ENCODE results near the gene F10. TPM values are rescaled to one million over a fixed set of nuclear protein-coding genes. Genes with fewer than 3 reads are reported as not detected.

Gene F10
- total and polyA plus RNA-seq, 2 of the 13 experiments (the other 11 are each of a cell fraction or from before 2014, with no cell fraction given): 58.4 to 237 TPM

DNA sequence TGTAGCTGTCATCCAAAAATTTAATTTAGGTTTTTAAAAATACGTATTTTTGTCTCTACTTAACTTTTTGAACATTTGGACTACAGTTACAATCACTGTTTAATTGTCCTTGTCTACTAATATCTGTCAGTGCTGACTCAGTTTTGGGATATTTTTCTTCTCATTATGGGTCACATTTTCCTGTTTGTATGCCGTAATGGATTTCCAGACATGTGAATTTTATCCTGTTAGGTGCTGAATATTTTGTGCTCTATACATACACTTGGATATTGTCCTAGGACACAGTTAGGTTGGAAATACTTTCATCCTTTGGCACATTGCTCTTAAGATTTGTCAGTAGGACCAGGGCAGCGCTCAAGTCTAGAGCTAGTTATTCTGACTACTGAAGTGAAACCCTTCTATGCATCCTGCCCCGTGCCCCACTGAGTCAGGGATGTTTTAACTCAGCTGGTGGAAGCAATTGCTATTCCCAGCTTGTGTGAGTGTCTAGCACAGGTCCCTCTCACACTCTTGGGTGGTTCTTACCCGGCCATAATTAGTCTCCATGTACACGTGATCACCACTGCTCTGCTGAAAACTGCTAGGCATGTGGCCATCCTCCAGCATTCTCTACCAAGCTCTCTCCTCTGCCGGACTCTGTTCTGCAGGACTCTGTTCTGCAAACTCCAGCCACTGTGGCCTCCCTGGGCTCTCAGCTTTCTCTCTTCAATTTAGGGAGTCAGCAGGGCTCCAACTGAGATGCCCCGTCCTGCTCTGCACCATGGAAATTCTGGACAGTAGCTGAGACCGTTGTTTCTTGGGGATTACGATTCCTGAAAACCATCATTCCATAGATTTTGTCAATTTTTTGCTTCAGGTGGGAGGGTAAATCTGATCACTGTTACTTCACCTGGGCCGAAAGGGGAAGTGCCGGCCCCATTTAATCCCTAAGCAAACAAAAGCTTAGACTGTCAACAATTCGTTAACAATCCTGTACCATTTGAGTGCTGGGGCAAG lies 47.0 kb downstream of the F10 start (continued):
- TF ChIP-seq, protein P1, sequence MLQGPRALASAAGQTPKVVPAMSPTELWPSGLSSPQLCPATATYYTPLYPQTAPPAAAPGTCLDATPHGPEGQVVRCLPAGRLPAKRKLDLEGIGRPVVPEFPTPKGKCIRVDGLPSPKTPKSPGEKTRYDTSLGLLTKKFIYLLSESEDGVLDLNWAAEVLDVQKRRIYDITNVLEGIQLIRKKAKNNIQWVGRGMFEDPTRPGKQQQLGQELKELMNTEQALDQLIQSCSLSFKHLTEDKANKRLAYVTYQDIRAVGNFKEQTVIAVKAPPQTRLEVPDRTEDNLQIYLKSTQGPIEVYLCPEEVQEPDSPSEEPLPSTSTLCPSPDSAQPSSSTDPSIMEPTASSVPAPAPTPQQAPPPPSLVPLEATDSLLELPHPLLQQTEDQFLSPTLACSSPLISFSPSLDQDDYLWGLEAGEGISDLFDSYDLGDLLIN (CRISPR knock-in tag; IDR thresholded peaks at IDR 0.05; ENCODE audit: borderline replicate concordance): no peak
- TF ChIP-seq ZSCAN29 (CRISPR knock-in tag; conservative IDR thresholded peaks at IDR 0.05) (no peak), ZNF17 (CRISPR knock-in tag; IDR thresholded peaks at IDR 0.05) (no peak), KLF6 (CRISPR knock-in tag; IDR thresholded peaks at IDR 0.05) (no peak), BRD4 (CRISPR knock-in tag; IDR thresholded peaks at IDR 0.05) (no peak), ZNF788 (CRISPR knock-in tag; IDR thresholded peaks at IDR 0.05; ENCODE audit: borderline replicate concordance) (0 out of 2 replicates have a peak, but pooled peaks have one; percentile 22), NCOA5 (CRISPR knock-in tag; IDR thresholded peaks at IDR 0.05) (no peak), ZNF572 (CRISPR knock-in tag; IDR thresholded peaks at IDR 0.05) (no peak), SOX5 (CRISPR knock-in tag; IDR thresholded peaks at IDR 0.05; ENCODE audit: borderline replicate concordance) (peak; percentile 81), SRSF4 (IDR thresholded peaks at IDR 0.05; ENCODE audit: low read depth, low read length, poor library complexity, severe bottlenecking) (no peak), ZNF678 (CRISPR knock-in tag; IDR thresholded peaks at IDR 0.05) (no peak)
- TF ChIP-seq, protein P2, sequence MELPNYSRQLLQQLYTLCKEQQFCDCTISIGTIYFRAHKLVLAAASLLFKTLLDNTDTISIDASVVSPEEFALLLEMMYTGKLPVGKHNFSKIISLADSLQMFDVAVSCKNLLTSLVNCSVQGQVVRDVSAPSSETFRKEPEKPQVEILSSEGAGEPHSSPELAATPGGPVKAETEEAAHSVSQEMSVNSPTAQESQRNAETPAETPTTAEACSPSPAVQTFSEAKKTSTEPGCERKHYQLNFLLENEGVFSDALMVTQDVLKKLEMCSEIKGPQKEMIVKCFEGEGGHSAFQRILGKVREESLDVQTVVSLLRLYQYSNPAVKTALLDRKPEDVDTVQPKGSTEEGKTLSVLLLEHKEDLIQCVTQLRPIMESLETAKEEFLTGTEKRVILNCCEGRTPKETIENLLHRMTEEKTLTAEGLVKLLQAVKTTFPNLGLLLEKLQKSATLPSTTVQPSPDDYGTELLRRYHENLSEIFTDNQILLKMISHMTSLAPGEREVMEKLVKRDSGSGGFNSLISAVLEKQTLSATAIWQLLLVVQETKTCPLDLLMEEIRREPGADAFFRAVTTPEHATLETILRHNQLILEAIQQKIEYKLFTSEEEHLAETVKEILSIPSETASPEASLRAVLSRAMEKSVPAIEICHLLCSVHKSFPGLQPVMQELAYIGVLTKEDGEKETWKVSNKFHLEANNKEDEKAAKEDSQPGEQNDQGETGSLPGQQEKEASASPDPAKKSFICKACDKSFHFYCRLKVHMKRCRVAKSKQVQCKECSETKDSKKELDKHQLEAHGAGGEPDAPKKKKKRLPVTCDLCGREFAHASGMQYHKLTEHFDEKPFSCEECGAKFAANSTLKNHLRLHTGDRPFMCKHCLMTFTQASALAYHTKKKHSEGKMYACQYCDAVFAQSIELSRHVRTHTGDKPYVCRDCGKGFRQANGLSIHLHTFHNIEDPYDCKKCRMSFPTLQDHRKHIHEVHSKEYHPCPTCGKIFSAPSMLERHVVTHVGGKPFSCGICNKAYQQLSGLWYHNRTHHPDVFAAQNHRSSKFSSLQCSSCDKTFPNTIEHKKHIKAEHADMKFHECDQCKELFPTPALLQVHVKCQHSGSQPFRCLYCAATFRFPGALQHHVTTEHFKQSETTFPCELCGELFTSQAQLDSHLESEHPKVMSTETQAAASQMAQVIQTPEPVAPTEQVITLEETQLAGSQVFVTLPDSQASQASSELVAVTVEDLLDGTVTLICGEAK (IDR thresholded peaks at IDR 0.05): no peak
- TF ChIP-seq, protein P2 (CRISPR knock-in tag; IDR thresholded peaks at IDR 0.05): no peak
- TF ChIP-seq, protein P3, sequence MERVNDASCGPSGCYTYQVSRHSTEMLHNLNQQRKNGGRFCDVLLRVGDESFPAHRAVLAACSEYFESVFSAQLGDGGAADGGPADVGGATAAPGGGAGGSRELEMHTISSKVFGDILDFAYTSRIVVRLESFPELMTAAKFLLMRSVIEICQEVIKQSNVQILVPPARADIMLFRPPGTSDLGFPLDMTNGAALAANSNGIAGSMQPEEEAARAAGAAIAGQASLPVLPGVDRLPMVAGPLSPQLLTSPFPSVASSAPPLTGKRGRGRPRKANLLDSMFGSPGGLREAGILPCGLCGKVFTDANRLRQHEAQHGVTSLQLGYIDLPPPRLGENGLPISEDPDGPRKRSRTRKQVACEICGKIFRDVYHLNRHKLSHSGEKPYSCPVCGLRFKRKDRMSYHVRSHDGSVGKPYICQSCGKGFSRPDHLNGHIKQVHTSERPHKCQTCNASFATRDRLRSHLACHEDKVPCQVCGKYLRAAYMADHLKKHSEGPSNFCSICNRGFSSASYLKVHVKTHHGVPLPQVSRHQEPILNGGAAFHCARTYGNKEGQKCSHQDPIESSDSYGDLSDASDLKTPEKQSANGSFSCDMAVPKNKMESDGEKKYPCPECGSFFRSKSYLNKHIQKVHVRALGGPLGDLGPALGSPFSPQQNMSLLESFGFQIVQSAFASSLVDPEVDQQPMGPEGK (CRISPR knock-in tag; IDR thresholded peaks at IDR 0.05): peak; percentile 87
